ENCODE measurements around the gene AACS. TPM values are rescaled to one million over a fixed set of nuclear protein-coding genes. Genes with fewer than 3 reads are reported as not detected.

Gene AACS
- total RNA-seq, 4 donors from 2014 or later = 14.8 to 24.0 (median 20.1) TPM

DNA sequence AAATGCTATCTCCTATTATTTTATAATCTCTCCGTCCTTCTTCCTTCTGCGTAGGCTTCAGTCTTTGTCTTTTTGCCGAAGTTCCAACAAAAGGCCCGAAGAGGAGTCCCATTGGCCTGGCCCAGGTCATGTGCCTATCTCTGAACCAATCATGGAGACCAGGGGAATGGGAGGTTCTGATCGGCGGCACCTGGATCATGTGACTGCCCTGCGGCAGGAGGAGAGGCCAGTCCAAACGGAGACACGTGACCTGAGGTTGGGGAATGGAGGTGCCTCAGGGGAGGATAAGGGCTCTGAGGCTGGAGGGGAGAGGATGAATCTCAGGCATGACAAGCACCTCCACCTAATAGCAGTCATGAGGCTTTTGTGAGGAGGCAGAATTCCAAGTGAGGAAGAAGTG is 86.0 kb downstream of the AACS start:
- no peak for DNase-seq
- Histone ChIP-seq H3K27ac (no peak overlapping the region), H3K4me1 (no peaks in the 10 kb centered on the region), H3K27me3 (no peaks in the 10 kb centered on the region), H3K9me3 (no peaks in the 10 kb centered on the region), H3K36me3 (no peaks in the 10 kb centered on the region), H3K4me3 (replicated peaks in 1 of 3) (no peak overlapping the region)
- 88 to 92% methylated on average over 9 of the region's 9 CpGs for WGBS, 2 donors
- TF ChIP-seq POLR2A (IDR thresholded peaks at IDR 0.05) = no peak
- TF ChIP-seq, protein P1, sequence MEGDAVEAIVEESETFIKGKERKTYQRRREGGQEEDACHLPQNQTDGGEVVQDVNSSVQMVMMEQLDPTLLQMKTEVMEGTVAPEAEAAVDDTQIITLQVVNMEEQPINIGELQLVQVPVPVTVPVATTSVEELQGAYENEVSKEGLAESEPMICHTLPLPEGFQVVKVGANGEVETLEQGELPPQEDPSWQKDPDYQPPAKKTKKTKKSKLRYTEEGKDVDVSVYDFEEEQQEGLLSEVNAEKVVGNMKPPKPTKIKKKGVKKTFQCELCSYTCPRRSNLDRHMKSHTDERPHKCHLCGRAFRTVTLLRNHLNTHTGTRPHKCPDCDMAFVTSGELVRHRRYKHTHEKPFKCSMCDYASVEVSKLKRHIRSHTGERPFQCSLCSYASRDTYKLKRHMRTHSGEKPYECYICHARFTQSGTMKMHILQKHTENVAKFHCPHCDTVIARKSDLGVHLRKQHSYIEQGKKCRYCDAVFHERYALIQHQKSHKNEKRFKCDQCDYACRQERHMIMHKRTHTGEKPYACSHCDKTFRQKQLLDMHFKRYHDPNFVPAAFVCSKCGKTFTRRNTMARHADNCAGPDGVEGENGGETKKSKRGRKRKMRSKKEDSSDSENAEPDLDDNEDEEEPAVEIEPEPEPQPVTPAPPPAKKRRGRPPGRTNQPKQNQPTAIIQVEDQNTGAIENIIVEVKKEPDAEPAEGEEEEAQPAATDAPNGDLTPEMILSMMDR (IDR thresholded peaks at IDR 0.05) = no peak
- intact Hi-C loops (cut with DNase I) = no loop called here

DNA sequence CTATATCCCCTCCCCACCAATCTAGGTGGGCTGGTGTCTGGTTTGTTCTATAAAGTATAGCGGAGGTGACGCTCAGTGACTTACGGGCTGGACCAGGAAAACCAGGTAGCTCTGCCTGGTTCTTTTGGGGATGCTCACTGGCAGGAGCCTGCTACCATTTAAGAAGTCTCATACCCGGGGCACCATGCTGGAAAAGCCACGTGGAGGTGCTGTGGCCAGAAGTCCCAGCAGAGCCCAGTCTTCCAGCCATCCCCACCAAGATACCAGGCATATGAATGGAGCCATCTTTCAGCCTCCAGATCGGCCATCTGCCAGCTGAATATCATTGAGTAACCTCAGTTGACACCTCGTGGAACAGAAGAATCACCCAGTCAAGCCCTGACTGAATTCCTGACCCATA is 87.2 kb downstream of the AACS start:
- no peak for DNase-seq
- H3K4me3 ChIP-seq (replicated peaks in 1 of 3) = no peak overlapping the region
- no peaks in the 10 kb centered on the region for H3K36me3 ChIP-seq
- H3K9me3 ChIP-seq = no peaks in the 10 kb centered on the region
- H3K4me1 ChIP-seq = no peaks in the 10 kb centered on the region
- intact Hi-C loops (cut with DNase I) = no loop called here
- no peak overlapping the region for H3K27ac ChIP-seq
- no peak for TF ChIP-seq POLR2A (IDR thresholded peaks at IDR 0.05)
- TF ChIP-seq, protein P1 (IDR thresholded peaks at IDR 0.05) = no peak
- no peaks in the 10 kb centered on the region for H3K27me3 ChIP-seq
- 80 to 85% methylated on average over 7 of the region's 7 CpGs for WGBS, 2 donors

DNA sequence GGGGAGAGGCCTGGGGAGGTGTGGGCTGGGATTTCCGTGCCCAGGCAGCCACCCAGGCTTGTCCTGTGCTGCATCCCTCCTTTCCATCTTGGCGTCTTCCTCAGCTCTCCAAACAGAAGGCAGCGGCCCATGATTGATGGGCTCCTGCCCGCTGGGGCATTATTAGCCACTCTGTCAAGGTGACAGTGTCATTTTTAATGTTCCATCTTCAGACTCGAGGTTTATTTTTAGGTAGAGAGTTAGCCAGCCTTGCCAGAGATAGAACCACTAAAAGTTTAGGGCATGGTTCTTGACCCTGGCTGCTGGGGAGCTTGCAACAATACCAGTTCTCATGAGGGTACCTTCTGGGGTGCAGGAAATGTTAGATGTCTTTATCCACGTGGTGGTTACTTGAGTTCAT is 90.1 kb downstream of the AACS start:
- Histone ChIP-seq H3K4me1 (no peaks in the 10 kb centered on the region), H3K4me3 (replicated peaks in 1 of 3) (no peak overlapping the region), H3K9me3 (no peaks in the 10 kb centered on the region), H3K36me3 (no peaks in the 10 kb centered on the region), H3K27ac (no peak overlapping the region), H3K27me3 (no peaks in the 10 kb centered on the region)
- 48 to 53% methylated on average over 5 to 6 of the region's 6 CpGs for WGBS, 2 donors
- TF ChIP-seq, protein P1 (IDR thresholded peaks at IDR 0.05) = no peak
- TF ChIP-seq POLR2A (IDR thresholded peaks at IDR 0.05) = no peak
- intact Hi-C loops (cut with DNase I) = no loop called here
- DNase-seq = no peak

DNA sequence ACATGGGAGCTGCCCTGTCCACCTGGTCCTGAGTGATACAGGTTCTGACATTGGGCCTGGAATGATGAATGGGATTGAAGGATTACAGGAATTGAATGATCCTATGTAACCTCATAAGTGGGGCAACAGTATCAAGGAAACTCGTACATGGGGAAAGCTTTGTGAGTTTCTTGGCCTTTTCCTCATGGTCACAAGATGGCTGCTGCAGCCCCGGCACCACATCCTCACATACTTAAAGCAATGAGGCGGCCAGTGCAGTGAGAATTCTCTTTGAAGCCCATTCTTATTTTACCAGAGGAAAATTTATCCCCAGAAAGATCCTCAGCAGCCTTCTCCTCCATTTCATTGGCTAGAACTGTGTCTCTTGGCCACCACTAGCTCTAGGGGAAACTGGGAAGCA is 91.9 kb downstream of the AACS start:
- WGBS, 2 donors = 86 to 94% methylated on average over 3 of the region's 3 CpGs
- H3K4me3 ChIP-seq (replicated peaks in 1 of 3) = no peak overlapping the region
- no peak overlapping the region for H3K27ac ChIP-seq
- no peaks in the 10 kb centered on the region for H3K27me3 ChIP-seq
- H3K4me1 ChIP-seq = no peaks in the 10 kb centered on the region
- no peak for DNase-seq
- no peaks in the 10 kb centered on the region for H3K36me3 ChIP-seq
- H3K9me3 ChIP-seq = no peaks in the 10 kb centered on the region
- intact Hi-C loops (cut with DNase I) = no loop called here
- TF ChIP-seq POLR2A (IDR thresholded peaks at IDR 0.05) = no peak
- TF ChIP-seq, protein P1 (IDR thresholded peaks at IDR 0.05) = no peak

DNA sequence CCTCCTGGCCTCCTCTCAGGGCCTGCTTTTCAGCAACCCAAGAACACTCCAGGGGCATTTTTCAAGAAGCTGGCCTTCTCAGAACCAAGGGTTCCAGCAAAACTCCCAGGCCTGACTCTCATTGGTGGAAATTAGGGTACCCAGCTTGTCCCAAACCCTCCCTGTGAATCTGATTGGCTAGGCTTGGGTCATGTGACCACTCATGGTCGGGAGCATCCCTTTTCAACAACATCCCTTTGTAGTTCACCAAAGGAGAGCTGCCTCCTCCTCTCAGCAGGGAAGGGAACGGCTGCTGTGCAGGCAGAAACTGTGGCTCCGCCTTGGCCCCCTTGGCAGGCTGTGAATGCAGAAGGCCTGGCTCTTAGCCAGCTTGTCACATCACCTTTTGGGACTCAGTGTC is 94.5 kb downstream of the AACS start:
- TF ChIP-seq, protein P1 (IDR thresholded peaks at IDR 0.05) = no peak
- TF ChIP-seq POLR2A (IDR thresholded peaks at IDR 0.05) = no peak
- intact Hi-C loops (cut with DNase I) = no loop called here
- H3K27ac ChIP-seq = no peak overlapping the region

More for the DNA sequence above, 94.5 kb downstream of the AACS start:
- 63 to 90% methylated on average over 2 to 3 of the region's 3 CpGs for WGBS, 2 donors
- H3K9me3 ChIP-seq = no peaks in the 10 kb centered on the region
- H3K4me1 ChIP-seq = no peaks in the 10 kb centered on the region
- H3K4me3 ChIP-seq (replicated peaks in 1 of 3) = no peak overlapping the region
- no peaks in the 10 kb centered on the region for H3K27me3 ChIP-seq
- H3K36me3 ChIP-seq = no peaks in the 10 kb centered on the region
- DNase-seq = no peak

All from thyroid gland (tissue), 4 donors.